ENCODE data around the gene ERLEC1. TPM values are rescaled to one million over a fixed set of nuclear protein-coding genes. Genes with fewer than 3 reads are reported as not detected.
"Not testable (repeated sequence)": the region's sequence is repeated elsewhere in the genome, so short reads cannot be mapped to it uniquely, and the experiment has no call there.

Gene ERLEC1
- total RNA-seq, 1 donor from 2014 or later: 39.6 TPM

DNA sequence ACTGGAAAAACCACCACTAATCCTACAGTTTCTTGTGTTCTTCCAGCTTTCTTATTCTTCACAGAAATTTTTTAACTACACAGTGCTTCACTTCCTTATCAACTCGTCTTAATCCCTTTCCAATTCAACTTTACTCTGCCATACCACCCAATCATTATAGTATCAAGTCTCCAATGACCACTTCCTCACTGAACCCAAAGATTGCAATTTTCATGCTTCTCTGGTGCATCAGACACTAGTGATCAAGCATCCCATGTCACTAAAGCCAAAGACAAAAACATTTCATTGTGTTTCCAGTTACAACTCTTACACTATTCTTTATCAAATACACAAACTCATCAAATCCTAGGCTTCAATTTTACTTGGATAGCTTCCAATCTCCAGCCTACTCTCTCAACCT lies 9.7 kb upstream of the ERLEC1 start:
- DNase-seq (ENCODE audit: low spot score) (no peak), ATAC-seq (no peak)
- intact Hi-C loops (cut with DNase I): no loop called here

DNA sequence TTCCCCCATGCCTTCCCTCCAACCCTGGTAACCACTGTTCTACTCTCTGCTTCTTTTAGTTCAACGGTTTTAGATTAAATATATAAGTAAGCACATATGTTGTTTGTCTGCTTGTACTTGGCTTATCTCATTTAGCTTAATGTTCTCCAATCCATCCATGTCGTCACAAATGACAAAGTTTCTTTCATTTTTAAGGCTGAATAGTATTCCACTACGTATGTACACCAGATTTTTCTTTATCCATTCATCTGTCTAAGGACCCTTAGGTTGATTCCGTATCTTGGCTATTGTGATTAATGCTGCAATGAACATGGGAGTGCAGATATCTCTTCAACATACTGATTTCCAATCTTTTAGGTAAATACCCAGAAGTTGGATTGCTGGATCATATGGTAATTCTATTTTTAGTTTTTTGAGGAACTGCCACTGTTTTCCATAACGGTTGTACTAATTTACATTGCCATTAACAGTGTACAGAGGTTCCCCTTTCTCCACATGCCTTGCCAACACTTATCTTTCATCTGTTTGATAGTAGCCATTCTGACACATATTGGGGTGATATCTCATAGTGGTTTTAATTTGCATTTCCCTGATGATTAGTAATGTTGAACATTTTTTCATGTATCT lies 8.2 kb upstream of the ERLEC1 start:
- DNase-seq (ENCODE audit: low spot score) (no peak), ATAC-seq (no peak)
- intact Hi-C loops (cut with DNase I): no loop called here

DNA sequence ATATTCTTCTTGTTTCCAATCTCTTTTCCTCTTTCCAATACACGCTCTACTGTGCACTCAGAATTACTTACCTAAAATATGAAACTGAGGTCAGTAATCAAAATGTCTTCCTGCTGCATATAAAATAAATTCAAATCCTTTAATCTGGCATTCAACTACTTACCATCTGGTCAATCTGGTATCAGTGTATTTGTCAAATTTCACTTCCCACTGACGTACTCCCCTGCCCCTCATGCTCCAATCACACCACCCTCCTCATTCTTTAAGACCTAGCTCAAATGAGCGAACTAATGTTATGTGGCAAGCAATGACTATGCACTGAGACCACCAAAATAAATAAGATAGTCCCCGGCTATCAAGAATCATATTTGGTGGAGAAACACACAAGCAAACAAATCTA lies 6.8 kb upstream of the ERLEC1 start:
- intact Hi-C loops (cut with DNase I): no loop called here
- DNase-seq (ENCODE audit: low spot score): no peak
- no peak for ATAC-seq

DNA sequence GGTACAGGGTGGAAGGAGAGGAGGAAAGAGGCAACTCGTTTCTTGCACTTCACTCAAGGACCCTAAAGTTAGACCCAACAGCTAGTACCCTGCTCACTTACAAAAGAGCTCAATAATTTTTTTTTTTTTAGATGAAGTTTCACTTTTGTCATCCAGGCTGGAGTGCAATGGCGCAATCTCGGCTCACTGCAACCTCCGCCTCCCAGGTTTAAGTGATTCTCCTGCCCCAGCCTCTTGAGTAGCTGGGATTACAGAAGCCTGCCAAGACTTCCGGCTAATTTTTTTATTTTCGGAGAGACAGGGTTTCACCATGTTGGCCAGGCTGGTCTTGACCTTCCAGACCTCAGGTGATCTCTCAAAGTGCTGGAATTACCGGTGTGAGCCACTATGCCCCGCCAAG lies 4.2 kb upstream of the ERLEC1 start:
- ATAC-seq: no peak
- no peak for DNase-seq (ENCODE audit: low spot score)
- intact Hi-C loops (cut with DNase I): no loop called here

DNA sequence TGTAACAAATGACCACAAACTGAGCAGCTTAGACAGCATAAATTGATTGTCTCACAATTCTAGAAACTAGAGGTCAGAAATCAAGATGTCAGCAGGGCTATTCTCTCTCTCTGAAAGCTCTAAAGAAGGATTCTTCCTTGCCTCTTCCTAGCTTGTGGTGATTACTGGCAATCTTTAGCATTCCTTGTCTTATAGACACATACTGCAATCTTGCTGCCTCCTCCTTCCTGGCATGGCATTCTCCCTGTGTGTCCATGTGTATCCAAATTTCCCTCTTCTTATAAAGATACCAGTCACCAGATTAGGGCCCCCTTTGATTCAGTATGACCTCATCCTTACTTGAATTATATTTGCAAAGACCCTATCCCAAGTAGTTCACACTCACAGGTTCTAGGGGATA lies 2.4 kb upstream of the ERLEC1 start:
- ATAC-seq: no peak
- intact Hi-C loops (cut with DNase I): no loop called here
- DNase-seq (ENCODE audit: low spot score): no peak

DNA sequence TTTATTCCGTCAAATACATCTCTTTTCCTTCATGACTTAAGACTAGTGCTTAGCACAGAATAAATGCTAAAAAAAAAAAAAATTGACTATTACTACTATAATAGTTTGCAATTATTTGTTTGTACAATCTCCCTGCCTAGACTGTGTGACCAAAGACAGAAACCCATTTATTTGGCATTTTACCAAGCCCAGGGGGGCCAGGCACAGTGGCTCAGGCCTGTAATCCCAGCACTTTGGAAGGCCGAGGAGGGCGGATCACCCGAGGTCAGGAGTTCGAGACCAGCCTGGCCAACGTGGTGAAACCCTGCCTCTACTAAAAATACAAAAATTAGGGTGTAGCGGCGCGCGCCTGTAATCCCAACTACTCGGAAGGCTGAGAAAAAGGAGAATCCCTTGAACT lies 1.5 kb upstream of the ERLEC1 start:
- intact Hi-C loops (cut with DNase I): no loop called here
- DNase-seq (ENCODE audit: low spot score) (no peak), ATAC-seq (no peak)

DNA sequence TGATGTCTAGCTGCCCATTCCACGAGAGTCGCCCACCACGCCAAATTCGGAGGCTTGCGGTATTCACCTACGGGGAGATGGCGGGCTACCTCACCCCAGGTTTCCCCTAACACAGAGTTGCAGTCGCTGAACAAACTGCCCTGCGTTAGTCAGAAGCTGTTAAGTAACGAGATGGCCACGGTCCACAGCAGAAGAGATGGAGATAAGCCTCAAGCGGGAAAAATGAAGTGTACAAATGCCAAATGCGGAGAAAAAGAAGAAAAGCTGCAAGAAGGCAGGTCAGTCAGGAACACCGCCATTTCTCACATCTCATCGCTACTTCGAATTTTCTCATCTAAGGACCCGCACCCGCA lies 516 bp upstream of the ERLEC1 start:
- intact Hi-C loops (cut with DNase I): no loop called here
- DNase-seq (ENCODE audit: low spot score): no peak
- ATAC-seq: peak; percentile 47

DNA sequence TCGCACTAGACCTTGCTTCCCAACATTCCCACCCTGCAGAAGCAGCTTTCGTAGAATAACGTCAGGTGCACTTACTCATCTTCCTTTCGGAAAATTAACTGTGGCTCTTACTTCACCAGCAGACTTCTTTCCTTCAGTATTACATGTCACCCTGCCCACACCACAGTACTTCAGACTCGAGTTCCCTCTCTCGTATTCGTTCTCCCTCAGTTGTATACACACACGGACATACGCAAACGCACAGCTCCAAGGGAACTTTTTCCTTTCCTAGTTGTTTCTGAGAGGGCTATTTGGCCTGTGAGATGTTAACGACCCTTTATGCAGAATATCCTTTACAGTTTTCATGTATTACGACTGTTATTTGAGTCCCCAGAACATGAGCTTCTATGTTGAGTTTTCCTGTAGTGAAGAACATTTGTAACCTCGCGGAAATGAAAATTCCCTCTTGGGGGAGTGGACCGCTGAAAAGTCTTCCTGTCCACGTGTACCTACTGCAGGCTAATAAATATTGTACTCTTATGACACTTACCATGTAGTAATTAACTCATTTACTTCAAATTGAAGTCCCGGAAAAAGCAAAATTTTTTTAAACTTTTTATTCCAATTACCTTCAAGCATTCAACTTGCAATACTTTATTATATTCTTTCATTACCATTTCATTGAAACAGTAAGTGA lies 908 bp downstream of the ERLEC1 start:
- DNase-seq (ENCODE audit: low spot score): no peak
- intact Hi-C loops (cut with DNase I): no loop called here
- peak; percentile 11 for ATAC-seq

DNA sequence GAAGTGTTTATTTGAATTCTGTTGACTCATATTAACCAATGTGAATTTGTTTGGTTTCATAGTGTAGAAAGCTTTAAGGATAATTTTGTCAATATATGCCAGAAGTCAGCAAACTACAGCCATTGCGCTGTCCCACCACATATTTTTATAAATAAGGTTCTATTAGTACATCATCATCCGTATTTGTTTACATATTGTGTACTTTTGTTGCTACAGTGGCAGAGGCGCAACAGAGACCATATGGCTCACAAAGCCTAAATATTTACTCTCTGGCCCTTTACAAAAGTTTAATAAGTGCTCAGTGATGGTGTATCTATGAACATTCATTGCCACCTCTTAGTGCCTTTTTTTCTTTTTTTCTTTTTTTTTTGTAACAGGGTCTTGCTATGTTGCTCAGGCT lies 6.4 kb downstream of the ERLEC1 start:
- ATAC-seq: no peak
- intact Hi-C loops (cut with DNase I): no loop called here
- no peak for DNase-seq (ENCODE audit: low spot score)

DNA sequence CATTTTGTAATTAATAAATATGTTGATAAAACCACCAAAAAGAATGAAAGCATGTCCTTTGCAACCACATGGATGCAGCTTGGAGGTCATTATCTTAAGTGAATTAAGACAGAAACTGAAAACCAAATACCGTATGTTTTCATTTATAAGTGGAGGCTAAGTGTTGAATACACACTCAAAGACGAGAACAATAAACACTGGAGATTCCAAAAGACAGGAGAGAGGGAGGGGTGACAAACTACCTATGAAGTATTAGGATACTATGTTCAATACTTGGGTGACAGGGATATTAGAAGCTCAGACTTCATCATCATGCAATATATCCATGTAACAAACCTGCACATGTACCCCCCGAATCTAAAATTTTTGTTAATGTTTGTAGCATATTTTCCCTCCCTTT lies 7.0 kb downstream of the ERLEC1 start:
- no peak for ATAC-seq
- intact Hi-C loops (cut with DNase I): no loop called here
- no peak for DNase-seq (ENCODE audit: low spot score)

DNA sequence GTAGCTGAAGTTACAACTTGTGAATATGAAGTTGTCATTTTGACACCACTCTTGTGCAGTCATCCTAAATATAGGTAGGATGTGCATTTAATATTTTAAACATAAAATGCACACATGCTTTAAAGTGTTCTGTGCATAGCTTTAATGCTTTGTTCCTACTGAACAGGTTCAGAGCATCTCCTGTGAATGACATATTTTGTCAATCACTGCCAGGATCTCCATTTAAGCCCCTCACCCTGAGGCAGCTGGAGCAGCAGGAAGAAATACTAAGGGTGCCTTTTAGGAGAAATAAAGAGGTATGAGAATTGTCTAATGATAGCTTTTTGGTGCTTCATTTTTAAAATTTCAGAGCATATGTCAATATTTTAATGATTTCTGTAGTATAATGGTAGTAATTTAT lies 14.7 kb downstream of the ERLEC1 start:
- no peak for ATAC-seq
- intact Hi-C loops (cut with DNase I): no loop called here

DNA sequence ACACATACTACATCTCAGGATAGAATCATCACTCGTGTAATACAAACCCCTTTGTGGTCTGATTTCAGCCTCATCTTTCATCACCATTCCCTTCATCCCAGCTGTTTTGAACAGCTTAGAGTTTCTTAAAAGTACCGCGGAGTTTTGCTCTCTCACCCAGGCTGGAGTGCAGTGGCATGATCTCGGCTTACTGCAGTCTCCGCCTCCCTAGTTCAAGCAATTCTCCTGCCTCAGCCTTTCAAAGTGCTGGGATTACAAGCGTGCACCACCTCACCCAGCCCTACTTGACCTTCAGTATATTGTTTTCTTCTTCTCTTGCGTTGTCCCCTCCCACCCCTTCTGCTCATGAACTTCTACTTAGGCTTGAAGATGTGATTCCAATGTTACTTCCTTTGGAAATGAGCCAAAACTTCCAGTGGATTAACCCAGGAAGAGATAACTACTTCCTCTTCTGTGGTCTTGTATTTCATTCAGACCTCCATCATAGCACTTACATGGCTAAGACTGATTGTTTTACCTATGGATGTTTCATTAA lies 15.8 kb downstream of the ERLEC1 start:
- intact Hi-C loops (cut with DNase I): no loop called here
- ATAC-seq (no peak), DNase-seq (ENCODE audit: low spot score) (no peak)

More for the DNA sequence above, 14.7 kb downstream of the ERLEC1 start:
- DNase-seq (ENCODE audit: low spot score): no peak

DNA sequence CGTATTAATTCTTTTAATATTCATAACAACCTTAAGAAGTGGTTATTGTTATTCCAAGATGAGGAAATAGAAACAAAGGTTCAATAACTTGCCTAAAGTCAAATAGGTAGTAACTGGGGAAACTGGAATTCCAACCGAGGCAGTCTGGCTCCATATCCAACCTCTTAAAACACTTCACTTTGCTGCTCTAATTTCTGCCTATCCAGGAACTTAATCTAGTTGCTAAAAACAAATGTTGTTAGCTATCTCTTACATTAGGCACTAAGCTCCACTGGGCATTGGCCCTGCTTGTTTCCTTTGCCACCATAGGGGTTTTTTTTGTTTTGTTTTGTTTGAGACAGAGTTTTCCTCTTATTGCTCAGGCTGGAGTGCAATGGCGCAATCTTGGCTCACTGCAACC lies 24.8 kb downstream of the ERLEC1 start:
- ATAC-seq: no peak
- intact Hi-C loops (cut with DNase I): no loop called here

DNA sequence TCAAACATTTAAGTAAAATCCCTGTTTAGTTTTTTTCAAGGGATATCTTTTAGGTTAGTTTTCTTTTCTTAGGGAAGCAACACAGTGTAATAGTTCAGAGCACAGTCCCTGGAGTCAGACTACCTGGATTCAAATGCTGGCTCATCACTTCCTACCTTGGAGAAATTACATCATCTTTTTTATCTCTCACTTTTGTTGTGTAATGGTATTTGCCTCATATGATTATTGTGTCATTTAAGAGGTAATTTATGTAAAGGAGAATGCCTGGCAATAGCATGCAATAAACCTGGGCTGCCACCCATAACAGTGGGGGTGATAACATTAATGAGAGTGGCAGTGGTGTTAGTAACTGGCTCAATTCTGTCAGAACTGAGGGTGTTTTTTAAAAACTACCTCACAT lies 26.3 kb downstream of the ERLEC1 start:
- no peak for DNase-seq (ENCODE audit: low spot score)
- no peak for ATAC-seq
- intact Hi-C loops (cut with DNase I): no loop called here

More for the DNA sequence above, 24.8 kb downstream of the ERLEC1 start:
- DNase-seq (ENCODE audit: low spot score): no peak

DNA sequence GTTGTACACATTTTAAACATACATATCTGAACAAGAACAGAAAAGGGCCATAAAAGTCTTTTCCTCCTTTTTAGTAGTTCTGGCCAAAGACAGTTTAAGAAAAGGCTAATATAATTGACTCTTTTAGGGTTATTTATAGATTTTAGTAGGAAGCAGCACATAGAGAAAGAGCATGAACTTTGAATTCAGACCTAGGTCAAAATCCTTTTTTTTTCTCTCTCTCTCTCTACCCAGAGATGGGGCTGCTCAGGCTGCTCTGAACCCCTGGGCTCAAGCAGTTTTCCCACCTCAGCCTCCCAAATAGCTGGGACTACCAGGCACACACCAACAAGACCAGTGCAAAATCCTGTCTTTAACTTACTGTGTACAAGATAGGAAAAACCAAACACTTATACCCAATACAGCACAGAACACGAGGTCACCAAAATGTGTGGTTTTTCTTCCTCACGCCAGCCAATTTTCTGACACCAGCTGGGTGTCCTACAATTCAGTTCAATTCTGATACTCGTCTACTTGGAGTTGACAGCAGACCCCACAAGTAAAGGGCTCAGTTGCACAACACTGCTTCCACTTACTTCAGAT lies 32.1 kb downstream of the ERLEC1 start:
- ATAC-seq: no peak
- DNase-seq (ENCODE audit: low spot score): no peak
- intact Hi-C loops (cut with DNase I): no loop called here

DNA sequence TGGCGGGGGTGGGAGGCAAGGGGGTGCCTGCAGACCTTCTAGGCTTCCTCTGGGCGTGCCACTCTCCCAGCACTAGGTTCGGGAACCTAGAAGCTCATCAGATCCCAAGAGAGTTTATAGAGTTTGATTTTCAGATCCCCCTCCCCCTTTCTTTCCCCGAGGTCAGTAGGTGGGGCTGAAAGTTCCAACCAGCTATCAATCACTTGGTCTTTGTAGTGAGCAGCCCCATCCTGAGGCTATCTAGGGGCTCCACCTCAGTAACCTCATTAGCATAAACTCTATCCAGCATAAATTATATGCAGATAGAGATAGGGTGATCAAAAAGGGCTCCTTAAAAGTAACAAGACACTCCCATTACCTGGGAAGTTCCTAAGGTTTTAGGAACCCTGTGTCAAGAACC lies 32.8 kb downstream of the ERLEC1 start:
- DNase-seq (ENCODE audit: low spot score) (no peak), ATAC-seq (no peak)
- intact Hi-C loops (cut with DNase I): no loop called here

DNA sequence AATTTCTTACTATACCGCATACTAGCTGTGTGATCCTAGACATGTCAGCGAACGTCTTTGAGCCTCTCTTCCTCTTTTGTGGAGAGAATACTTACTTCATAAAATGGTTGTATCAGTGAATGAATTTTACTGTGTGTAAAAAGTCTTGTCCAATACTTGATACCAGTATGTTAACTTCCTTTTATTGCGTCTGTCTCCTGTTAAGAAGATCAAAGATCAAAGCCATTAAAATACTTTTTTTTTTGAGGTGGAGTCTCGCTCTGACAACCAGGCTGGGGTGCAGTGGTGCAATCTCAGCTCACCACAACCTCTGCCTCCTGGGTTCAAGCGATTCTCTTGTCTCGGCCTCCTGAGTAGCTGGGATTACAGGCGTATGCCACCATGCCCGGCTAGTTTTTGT lies 33.2 kb downstream of the ERLEC1 start:
- ATAC-seq (no peak), DNase-seq (ENCODE audit: low spot score) (no peak)
- intact Hi-C loops (cut with DNase I): no loop called here

DNA sequence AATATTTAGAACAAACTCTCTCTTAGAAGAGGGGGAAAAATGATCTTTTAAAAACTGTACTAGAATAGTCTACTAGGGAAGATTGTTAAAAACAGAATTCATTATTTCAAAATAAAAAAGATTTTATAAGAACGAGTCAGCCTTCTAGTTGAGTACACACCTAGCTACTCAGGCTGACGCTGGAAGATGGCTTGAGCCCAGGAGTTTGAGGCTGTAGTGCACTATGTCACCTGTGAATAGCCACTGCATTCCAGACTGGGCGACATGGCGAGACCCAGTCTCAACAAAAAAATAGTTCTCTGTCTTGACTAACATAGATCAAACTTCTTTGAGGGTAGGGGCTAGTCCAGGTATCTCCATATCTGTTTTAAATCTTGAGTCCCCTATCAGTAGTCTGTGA lies 33.9 kb downstream of the ERLEC1 start:
- DNase-seq (ENCODE audit: low spot score) (no peak), ATAC-seq (no peak)
- intact Hi-C loops (cut with DNase I): no loop called here

DNA sequence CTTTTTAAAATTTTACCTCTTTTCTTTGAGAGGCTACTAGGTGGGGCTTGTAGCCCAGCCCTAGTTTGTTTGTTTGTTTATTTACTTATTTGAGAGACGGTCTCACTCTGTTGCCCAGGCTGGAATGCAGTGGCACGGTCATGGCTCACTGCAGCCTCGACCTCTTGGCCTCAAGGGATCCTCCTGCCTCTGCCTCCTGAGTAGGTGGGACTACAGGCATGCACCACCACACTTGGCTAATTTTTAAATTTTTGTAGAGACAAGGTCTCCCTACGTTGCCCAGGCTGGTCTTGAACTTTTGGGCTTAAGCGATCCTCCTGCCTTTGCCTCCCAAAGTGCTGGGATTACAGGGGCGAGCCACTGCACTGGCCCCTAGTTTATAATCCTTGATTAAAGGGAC lies 35.0 kb downstream of the ERLEC1 start:
- ATAC-seq: no peak
- intact Hi-C loops (cut with DNase I): no loop called here

DNA sequence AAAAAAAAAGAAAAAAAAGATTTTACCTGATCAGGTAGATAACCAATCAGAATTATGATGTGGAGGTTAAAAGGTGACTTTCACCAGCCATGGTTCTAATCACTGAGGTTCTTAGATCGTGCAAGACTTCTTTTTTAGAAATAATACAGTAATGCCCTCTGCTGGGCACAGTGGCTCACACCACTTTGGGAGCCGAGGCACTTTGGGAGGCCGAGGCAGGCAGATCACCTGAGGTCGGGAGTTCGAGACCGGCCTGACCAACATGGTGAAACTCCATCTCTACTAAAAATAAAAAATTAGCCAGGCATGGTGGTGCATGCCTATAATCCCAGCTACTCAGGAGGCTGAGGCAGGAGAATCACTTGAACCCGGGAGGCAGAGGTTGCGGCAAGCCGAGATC lies 36.8 kb downstream of the ERLEC1 start:
- DNase-seq (ENCODE audit: low spot score); intact Hi-C loops (cut with DNase I); ATAC-seq: not testable (repeated sequence)

More for the DNA sequence above, 35.0 kb downstream of the ERLEC1 start:
- DNase-seq (ENCODE audit: low spot score): no peak

DNA sequence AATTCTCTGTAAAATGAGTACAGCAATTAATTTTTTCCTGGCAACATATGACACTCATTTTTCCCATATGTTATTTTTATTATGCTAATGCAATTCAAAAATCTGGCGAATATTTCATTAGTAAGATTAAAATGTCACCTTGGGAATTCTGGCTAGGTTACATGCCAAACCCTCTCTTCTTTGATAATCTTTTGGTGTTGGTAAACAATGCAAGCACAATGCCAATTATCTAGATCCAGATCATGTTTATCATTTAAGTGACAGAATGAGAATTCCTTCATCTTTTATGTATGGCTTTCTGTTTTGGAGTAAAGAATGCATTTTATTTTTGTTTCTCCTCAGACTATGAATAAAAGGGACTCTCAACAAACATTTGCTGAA lies 39.2 kb downstream of the ERLEC1 start:
- intact Hi-C loops (cut with DNase I): no loop called here
- ATAC-seq: no peak

More for the DNA sequence above, 39.2 kb downstream of the ERLEC1 start:
- no peak for DNase-seq (ENCODE audit: low spot score)
